ENCODE measurements around the gene COMMD7. TPM values are rescaled to one million over a fixed set of nuclear protein-coding genes. Genes with fewer than 3 reads are reported as not detected.
A peak's percentile ranks its signal among the peaks of the same experiment; 100 is the strongest.

The COMMD7 gene
- total RNA-seq, 1 donor from 2014 or later = 72.3 TPM

GRCh38 chr20:32678948-32679347 lies 64.3 kb downstream of the COMMD7 start:
- no peak overlapping the region for H3K27ac Mint-ChIP-seq

GRCh38 chr20:32675223-32675975 lies 67.9 kb downstream of the COMMD7 start:
- H3K9me3 Mint-ChIP-seq = no peaks in the 10 kb centered on the region
- peaks cover 28% of the 10 kb centered on the region for H3K4me1 Mint-ChIP-seq (ENCODE audit: unreplicated experiment)
- no peaks in the 10 kb centered on the region for H3K27me3 Mint-ChIP-seq
- no peak overlapping the region for H3K4me3 Mint-ChIP-seq
- TF ChIP-seq CTCF (conservative IDR thresholded peaks at IDR 0.05) = no peak
- H3K36me3 Mint-ChIP-seq = no peaks in the 10 kb centered on the region
- DNase-seq (ENCODE audit: extremely low spot score, unreplicated experiment) = no peak
- H3K27ac Mint-ChIP-seq = no peak overlapping the region

More at GRCh38 chr20:32678948-32679347, 64.3 kb downstream of the COMMD7 start:
- Mint-ChIP-seq H3K27me3 (no peaks in the 10 kb centered on the region), H3K4me1 (ENCODE audit: unreplicated experiment) (peaks cover 48% of the 10 kb centered on the region), H3K9me3 (no peaks in the 10 kb centered on the region), H3K36me3 (no peaks in the 10 kb centered on the region), H3K4me3 (no peak overlapping the region)
- no peak for TF ChIP-seq CTCF (conservative IDR thresholded peaks at IDR 0.05)
- no peak for DNase-seq (ENCODE audit: extremely low spot score, unreplicated experiment)

GRCh38 chr20:32674362-32674789 lies 68.9 kb downstream of the COMMD7 start:
- H3K9me3 Mint-ChIP-seq = no peaks in the 10 kb centered on the region
- no peaks in the 10 kb centered on the region for H3K36me3 Mint-ChIP-seq
- no peak for DNase-seq (ENCODE audit: extremely low spot score, unreplicated experiment)
- TF ChIP-seq CTCF (conservative IDR thresholded peaks at IDR 0.05) = peak; percentile 90
- peak overlapping the region; percentile 32 for H3K27ac Mint-ChIP-seq
- no peaks in the 10 kb centered on the region for H3K27me3 Mint-ChIP-seq
- peaks cover 27% of the 10 kb centered on the region for H3K4me1 Mint-ChIP-seq (ENCODE audit: unreplicated experiment)
- H3K4me3 Mint-ChIP-seq = no peak overlapping the region

DNA sequence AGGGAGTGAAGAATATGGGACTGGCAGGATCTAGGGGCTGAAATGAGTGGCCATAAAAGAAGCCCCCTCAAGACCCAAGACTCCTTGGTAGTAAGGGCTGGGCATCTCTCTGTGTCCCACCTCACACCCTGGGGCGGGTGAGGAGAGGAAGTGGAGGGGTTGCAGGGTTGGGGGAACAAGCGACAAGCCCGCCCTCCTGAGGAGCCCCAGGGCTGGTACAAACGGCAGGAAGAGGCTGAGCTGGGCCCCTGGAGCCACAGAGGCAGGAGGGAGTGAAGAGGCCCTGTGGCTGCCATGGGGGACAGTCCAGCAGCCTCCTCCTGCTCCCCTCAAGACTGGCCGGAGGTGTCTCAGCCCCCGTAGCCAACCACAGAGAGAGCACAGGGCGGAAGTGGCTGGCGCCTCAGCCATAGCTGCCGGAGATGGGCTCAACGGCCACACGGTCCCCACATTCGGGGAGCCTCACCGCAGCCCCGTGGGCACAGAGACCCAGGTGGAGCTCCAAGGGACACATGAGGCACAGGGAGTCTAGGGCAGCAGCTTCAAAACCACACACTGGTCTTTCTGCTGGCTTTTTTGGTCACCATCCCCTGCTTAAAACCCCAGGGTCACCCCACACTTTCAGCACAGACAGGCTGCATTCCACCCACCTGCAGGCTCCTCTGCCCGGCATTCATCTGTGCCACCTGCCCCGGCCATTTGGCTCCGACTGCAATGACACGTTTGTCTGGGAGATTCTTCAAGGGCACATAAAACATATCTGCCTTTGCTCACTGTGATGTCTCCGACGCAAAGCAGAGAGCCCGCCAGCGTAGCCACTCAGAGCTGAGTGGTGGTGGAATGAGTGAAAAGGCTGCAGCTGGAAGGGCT lies 70.0 kb downstream of the COMMD7 start:
- Mint-ChIP-seq H3K36me3 (no peaks in the 10 kb centered on the region), H3K27ac (peak overlapping the region; percentile 7), H3K27me3 (no peaks in the 10 kb centered on the region), H3K9me3 (no peaks in the 10 kb centered on the region), H3K4me3 (no peak overlapping the region), H3K4me1 (ENCODE audit: unreplicated experiment) (peaks cover 27% of the 10 kb centered on the region)
- no peak for TF ChIP-seq CTCF (conservative IDR thresholded peaks at IDR 0.05)
- DNase-seq (ENCODE audit: extremely low spot score, unreplicated experiment) = no peak

GRCh38 chr20:32672394-32672981 lies 70.8 kb downstream of the COMMD7 start:
- peak overlapping the region; percentile 7 for H3K27ac Mint-ChIP-seq

More at GRCh38 chr20:32672394-32672981, 70.8 kb downstream of the COMMD7 start:
- H3K9me3 Mint-ChIP-seq = no peaks in the 10 kb centered on the region
- no peak overlapping the region for H3K4me3 Mint-ChIP-seq
- H3K27me3 Mint-ChIP-seq = no peaks in the 10 kb centered on the region
- TF ChIP-seq CTCF (conservative IDR thresholded peaks at IDR 0.05) = no peak
- peaks cover 31% of the 10 kb centered on the region for H3K4me1 Mint-ChIP-seq (ENCODE audit: unreplicated experiment)
- no peaks in the 10 kb centered on the region for H3K36me3 Mint-ChIP-seq
- no peak for DNase-seq (ENCODE audit: extremely low spot score, unreplicated experiment)

All from type B pancreatic cell (in vitro differentiated cells).